HG03558 (cell line): Measurements from ENCODE around the gene DMD.

Experiments
- ATAC-seq: cut with Tn5 transposase; IDR thresholded peaks from one replicate; pipeline ENCODE4 v1.9.1; 2021; ENCODE audit warnings: moderate number of reproducible peaks; ENCODE audit not compliant: unreplicated experiment; ENCODE audit errors: extremely low read depth

The DMD gene

GRCh38 chrX:32678487-32678886, 532.9 kb downstream of the DMD start:
- no peak for ATAC-seq

GRCh38 chrX:32673193-32673592, 538.2 kb downstream of the DMD start:
- ATAC-seq: no peak

- no peak for ATAC-seq
Measured at GRCh38 chrX:32662516-32662915, 548.8 kb downstream of the DMD start.

GRCh38 chrX:32644476-32645245, 566.7 kb downstream of the DMD start:
- ATAC-seq: no peak

- no peak for ATAC-seq
Measured at GRCh38 chrX:32642283-32642682, 569.1 kb downstream of the DMD start.

- no peak for ATAC-seq
Measured at GRCh38 chrX:32618154-32618553, 593.2 kb downstream of the DMD start.

- no peak for ATAC-seq
Measured at GRCh38 chrX:32614707-32615106, 596.6 kb downstream of the DMD start.

- ATAC-seq: no peak
Measured at GRCh38 chrX:32599156-32599555, 612.2 kb downstream of the DMD start.

- no peak for ATAC-seq
Measured at GRCh38 chrX:32598707-32599106, 612.6 kb downstream of the DMD start.

- ATAC-seq: no peak
Measured at GRCh38 chrX:32597777-32598176, 613.6 kb downstream of the DMD start.

GRCh38 chrX:32592786-32593185, 618.6 kb downstream of the DMD start:
- no peak for ATAC-seq

- ATAC-seq: no peak
Measured at GRCh38 chrX:32591589-32591988, 619.8 kb downstream of the DMD start.

- ATAC-seq: no peak
Measured at GRCh38 chrX:32582729-32583128, 628.6 kb downstream of the DMD start.

- ATAC-seq: no peak
Measured at GRCh38 chrX:32576885-32577284, 634.5 kb downstream of the DMD start.

- no peak for ATAC-seq
Measured at GRCh38 chrX:32572644-32573043, 638.7 kb downstream of the DMD start.

GRCh38 chrX:32571579-32571978, 639.8 kb downstream of the DMD start:
- no peak for ATAC-seq

- no peak for ATAC-seq
Measured at GRCh38 chrX:32562261-32562660, 649.1 kb downstream of the DMD start.

- ATAC-seq: no peak
Measured at GRCh38 chrX:32545101-32545500, 666.2 kb downstream of the DMD start.

- no peak for ATAC-seq
Measured at GRCh38 chrX:32538554-32538953, 672.8 kb downstream of the DMD start.

- peak; percentile 47 for ATAC-seq
Measured at GRCh38 chrX:32533848-32534247, 677.5 kb downstream of the DMD start.

GRCh38 chrX:32532262-32532661, 679.1 kb downstream of the DMD start:
- no peak for ATAC-seq

GRCh38 chrX:32530802-32531403, 680.4 kb downstream of the DMD start:
- no peak for ATAC-seq
